H1 (cell line): ENCODE data around the gene IRF9.

Experiments used
- ASH2L ChIP-seq: fragments of 200-600, 300-600 bp; sonication (generic); IDR thresholded peaks from one replicate; pipeline ENCODE4 v1.7.1; 2017; ENCODE audit warnings: low read length
- CEBPB ChIP-seq: IDR thresholded peaks from 2 replicates; pipeline ENCODE4 v1.6.1; 2012; ENCODE audit warnings: low read depth, low read length
- GABPA ChIP-seq: IDR thresholded peaks from 2 replicates; pipeline ENCODE4 v1.6.1; 2011; ENCODE audit warnings: mild to moderate bottlenecking, low read length, moderate library complexity, borderline replicate concordance; ENCODE audit not compliant: insufficient read depth
- GTF2F1 ChIP-seq: IDR thresholded peaks from 2 replicates; pipeline ENCODE4 v1.6.1; 2012; ENCODE audit warnings: low read depth, low read length, improper control_type of control experiment, borderline replicate concordance
- KDM5A ChIP-seq: fragments of 200-600 bp; IDR thresholded peaks from 2 replicates; pipeline ENCODE4 v1.7.1; 2012; ENCODE audit warnings: mild to moderate bottlenecking, low read length, inconsistent platforms, mixed read lengths
- MAFK ChIP-seq: IDR thresholded peaks from 2 replicates; pipeline ENCODE4 v1.6.1; 2012; ENCODE audit warnings: low read depth, mild to moderate bottlenecking, improper control_type of control experiment, low read length
- MAX ChIP-seq: IDR thresholded peaks from 2 replicates; pipeline ENCODE4 v1.6.1; 2012; ENCODE audit warnings: inconsistent platforms
- POLR2A ChIP-seq, 2 experiments: IDR thresholded peaks; 1 replicate in 1 of 2; 2 replicates in 1 of 2; pipeline ENCODE4 v1.6.1; 2011; ENCODE audit warnings: low read depth in 2 of 2, low read length in 2 of 2, mild to moderate bottlenecking in 2 of 2; ENCODE audit errors: control extremely low read depth in 1 of 2
- RAD21 ChIP-seq, 2 experiments: IDR thresholded peaks in 1 of 2; conservative IDR thresholded peaks in 1 of 2; 2 replicates each; pipeline ENCODE4 v1.6.1; 2011; ENCODE audit warnings: low read depth in 2 of 2, low read length in 2 of 2, improper control_type of control experiment in 1 of 2, inconsistent platforms in 1 of 2, mild to moderate bottlenecking in 1 of 2, moderate library complexity in 1 of 2
- SIN3A ChIP-seq, 2 experiments: IDR thresholded peaks in 1 of 2; conservative IDR thresholded peaks in 1 of 2; 2 replicates each; pipeline ENCODE4 v1.6.1; 2011 to 2012; ENCODE audit warnings: low read length in 2 of 2, improper control_type of control experiment in 1 of 2, low read depth in 1 of 2, mild to moderate bottlenecking in 1 of 2
- TF ChIP-seq, protein P1 (sequence below), 3 experiments: IDR thresholded peaks; 1 replicate in 2 of 3; 2 replicates in 1 of 3; pipeline versions ENCODE4 v1.5.1 to v1.6.1; 2011; ENCODE audit warnings: low read length in 3 of 3, mild to moderate bottlenecking in 3 of 3, inconsistent platforms in 2 of 3, low read depth in 1 of 3, moderate library complexity in 1 of 3; ENCODE audit not compliant: insufficient read depth in 1 of 3; ENCODE audit errors: control extremely low read depth in 1 of 3
- TF ChIP-seq, protein P2 (sequence below): IDR thresholded peaks from 2 replicates; pipeline ENCODE4 v1.6.1; 2011; ENCODE audit warnings: low read depth, mild to moderate bottlenecking, low read length; ENCODE audit not compliant: insufficient read depth
- TF ChIP-seq, protein P3 (sequence below): fragments of 300-600 bp; sonication (generic); IDR thresholded peaks from 2 replicates; pipeline ENCODE4 v1.7.1; 2012; ENCODE audit warnings: low read length, moderate library complexity, mild to moderate bottlenecking, inconsistent platforms; ENCODE audit not compliant: insufficient replicate concordance

GRCh38 chr14:24157331-24157730 lies 3.7 kb upstream of the IRF9 start:
- TF ChIP-seq, protein P1, sequence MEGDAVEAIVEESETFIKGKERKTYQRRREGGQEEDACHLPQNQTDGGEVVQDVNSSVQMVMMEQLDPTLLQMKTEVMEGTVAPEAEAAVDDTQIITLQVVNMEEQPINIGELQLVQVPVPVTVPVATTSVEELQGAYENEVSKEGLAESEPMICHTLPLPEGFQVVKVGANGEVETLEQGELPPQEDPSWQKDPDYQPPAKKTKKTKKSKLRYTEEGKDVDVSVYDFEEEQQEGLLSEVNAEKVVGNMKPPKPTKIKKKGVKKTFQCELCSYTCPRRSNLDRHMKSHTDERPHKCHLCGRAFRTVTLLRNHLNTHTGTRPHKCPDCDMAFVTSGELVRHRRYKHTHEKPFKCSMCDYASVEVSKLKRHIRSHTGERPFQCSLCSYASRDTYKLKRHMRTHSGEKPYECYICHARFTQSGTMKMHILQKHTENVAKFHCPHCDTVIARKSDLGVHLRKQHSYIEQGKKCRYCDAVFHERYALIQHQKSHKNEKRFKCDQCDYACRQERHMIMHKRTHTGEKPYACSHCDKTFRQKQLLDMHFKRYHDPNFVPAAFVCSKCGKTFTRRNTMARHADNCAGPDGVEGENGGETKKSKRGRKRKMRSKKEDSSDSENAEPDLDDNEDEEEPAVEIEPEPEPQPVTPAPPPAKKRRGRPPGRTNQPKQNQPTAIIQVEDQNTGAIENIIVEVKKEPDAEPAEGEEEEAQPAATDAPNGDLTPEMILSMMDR (IDR thresholded peaks at IDR 0.05; ENCODE audit: control extremely low read depth in 1 of 3, insufficient read depth in 1 of 3, low read depth in 1 of 3, low read length in 3 of 3): no peak
- no peak for TF ChIP-seq KDM5A
- TF ChIP-seq MAFK: no peak
- TF ChIP-seq RAD21 (IDR thresholded peaks at IDR 0.05 in 1 of 2, conservative IDR thresholded peaks at IDR 0.05 in 1 of 2; ENCODE audit: low read depth in 2 of 2, low read length in 2 of 2): no peak
- TF ChIP-seq POLR2A (IDR thresholded peaks at IDR 0.05; ENCODE audit: control extremely low read depth in 1 of 2, low read depth in 2 of 2, low read length in 2 of 2): no peak
- no peak for TF ChIP-seq CEBPB
- TF ChIP-seq MAX: no peak
- TF ChIP-seq, protein P2, sequence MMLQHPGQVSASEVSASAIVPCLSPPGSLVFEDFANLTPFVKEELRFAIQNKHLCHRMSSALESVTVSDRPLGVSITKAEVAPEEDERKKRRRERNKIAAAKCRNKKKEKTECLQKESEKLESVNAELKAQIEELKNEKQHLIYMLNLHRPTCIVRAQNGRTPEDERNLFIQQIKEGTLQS: no peak
- TF ChIP-seq, protein P3, sequence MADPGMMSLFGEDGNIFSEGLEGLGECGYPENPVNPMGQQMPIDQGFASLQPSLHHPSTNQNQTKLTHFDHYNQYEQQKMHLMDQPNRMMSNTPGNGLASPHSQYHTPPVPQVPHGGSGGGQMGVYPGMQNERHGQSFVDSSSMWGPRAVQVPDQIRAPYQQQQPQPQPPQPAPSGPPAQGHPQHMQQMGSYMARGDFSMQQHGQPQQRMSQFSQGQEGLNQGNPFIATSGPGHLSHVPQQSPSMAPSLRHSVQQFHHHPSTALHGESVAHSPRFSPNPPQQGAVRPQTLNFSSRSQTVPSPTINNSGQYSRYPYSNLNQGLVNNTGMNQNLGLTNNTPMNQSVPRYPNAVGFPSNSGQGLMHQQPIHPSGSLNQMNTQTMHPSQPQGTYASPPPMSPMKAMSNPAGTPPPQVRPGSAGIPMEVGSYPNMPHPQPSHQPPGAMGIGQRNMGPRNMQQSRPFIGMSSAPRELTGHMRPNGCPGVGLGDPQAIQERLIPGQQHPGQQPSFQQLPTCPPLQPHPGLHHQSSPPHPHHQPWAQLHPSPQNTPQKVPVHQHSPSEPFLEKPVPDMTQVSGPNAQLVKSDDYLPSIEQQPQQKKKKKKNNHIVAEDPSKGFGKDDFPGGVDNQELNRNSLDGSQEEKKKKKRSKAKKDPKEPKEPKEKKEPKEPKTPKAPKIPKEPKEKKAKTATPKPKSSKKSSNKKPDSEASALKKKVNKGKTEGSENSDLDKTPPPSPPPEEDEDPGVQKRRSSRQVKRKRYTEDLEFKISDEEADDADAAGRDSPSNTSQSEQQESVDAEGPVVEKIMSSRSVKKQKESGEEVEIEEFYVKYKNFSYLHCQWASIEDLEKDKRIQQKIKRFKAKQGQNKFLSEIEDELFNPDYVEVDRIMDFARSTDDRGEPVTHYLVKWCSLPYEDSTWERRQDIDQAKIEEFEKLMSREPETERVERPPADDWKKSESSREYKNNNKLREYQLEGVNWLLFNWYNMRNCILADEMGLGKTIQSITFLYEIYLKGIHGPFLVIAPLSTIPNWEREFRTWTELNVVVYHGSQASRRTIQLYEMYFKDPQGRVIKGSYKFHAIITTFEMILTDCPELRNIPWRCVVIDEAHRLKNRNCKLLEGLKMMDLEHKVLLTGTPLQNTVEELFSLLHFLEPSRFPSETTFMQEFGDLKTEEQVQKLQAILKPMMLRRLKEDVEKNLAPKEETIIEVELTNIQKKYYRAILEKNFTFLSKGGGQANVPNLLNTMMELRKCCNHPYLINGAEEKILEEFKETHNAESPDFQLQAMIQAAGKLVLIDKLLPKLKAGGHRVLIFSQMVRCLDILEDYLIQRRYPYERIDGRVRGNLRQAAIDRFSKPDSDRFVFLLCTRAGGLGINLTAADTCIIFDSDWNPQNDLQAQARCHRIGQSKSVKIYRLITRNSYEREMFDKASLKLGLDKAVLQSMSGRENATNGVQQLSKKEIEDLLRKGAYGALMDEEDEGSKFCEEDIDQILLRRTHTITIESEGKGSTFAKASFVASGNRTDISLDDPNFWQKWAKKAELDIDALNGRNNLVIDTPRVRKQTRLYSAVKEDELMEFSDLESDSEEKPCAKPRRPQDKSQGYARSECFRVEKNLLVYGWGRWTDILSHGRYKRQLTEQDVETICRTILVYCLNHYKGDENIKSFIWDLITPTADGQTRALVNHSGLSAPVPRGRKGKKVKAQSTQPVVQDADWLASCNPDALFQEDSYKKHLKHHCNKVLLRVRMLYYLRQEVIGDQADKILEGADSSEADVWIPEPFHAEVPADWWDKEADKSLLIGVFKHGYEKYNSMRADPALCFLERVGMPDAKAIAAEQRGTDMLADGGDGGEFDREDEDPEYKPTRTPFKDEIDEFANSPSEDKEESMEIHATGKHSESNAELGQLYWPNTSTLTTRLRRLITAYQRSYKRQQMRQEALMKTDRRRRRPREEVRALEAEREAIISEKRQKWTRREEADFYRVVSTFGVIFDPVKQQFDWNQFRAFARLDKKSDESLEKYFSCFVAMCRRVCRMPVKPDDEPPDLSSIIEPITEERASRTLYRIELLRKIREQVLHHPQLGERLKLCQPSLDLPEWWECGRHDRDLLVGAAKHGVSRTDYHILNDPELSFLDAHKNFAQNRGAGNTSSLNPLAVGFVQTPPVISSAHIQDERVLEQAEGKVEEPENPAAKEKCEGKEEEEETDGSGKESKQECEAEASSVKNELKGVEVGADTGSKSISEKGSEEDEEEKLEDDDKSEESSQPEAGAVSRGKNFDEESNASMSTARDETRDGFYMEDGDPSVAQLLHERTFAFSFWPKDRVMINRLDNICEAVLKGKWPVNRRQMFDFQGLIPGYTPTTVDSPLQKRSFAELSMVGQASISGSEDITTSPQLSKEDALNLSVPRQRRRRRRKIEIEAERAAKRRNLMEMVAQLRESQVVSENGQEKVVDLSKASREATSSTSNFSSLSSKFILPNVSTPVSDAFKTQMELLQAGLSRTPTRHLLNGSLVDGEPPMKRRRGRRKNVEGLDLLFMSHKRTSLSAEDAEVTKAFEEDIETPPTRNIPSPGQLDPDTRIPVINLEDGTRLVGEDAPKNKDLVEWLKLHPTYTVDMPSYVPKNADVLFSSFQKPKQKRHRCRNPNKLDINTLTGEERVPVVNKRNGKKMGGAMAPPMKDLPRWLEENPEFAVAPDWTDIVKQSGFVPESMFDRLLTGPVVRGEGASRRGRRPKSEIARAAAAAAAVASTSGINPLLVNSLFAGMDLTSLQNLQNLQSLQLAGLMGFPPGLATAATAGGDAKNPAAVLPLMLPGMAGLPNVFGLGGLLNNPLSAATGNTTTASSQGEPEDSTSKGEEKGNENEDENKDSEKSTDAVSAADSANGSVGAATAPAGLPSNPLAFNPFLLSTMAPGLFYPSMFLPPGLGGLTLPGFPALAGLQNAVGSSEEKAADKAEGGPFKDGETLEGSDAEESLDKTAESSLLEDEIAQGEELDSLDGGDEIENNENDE: no peak
- TF ChIP-seq GABPA: no peak
- no peak for TF ChIP-seq SIN3A (conservative IDR thresholded peaks at IDR 0.05 in 1 of 2, IDR thresholded peaks at IDR 0.05 in 1 of 2; ENCODE audit: low read depth in 1 of 2, low read length in 2 of 2)
- TF ChIP-seq ASH2L: no peak
- TF ChIP-seq GTF2F1: no peak
